Neuron (in vitro differentiated cells): ENCODE data around the gene KRT85.

Experiments used
- H2AFZ ChIP-seq: one replicate; pipeline ENCODE4 v1.6.1; 2013; ENCODE audit warnings: low read depth, mild to moderate bottlenecking, inconsistent platforms, low read length, moderate library complexity
- H3K27me3 ChIP-seq: one replicate; pipeline ENCODE4 v1.6.1; 2013; ENCODE audit warnings: low read length; ENCODE audit not compliant: insufficient read depth
- H3K36me3 ChIP-seq: one replicate; pipeline ENCODE4 v1.6.1; 2013; ENCODE audit warnings: low read length; ENCODE audit not compliant: insufficient read depth
- H3K4me1 ChIP-seq: one replicate; pipeline ENCODE4 v1.6.1; 2013; ENCODE audit warnings: low read length; ENCODE audit not compliant: insufficient read depth
- H3K4me3 ChIP-seq: 2 replicates; pipeline ENCODE4 v1.5.1; 2013; ENCODE audit warnings: mild to moderate bottlenecking, low read length, moderate library complexity
- H3K9me3 ChIP-seq: one replicate; pipeline ENCODE4 v1.6.1; 2013; ENCODE audit warnings: low read length

Gene KRT85

DNA sequence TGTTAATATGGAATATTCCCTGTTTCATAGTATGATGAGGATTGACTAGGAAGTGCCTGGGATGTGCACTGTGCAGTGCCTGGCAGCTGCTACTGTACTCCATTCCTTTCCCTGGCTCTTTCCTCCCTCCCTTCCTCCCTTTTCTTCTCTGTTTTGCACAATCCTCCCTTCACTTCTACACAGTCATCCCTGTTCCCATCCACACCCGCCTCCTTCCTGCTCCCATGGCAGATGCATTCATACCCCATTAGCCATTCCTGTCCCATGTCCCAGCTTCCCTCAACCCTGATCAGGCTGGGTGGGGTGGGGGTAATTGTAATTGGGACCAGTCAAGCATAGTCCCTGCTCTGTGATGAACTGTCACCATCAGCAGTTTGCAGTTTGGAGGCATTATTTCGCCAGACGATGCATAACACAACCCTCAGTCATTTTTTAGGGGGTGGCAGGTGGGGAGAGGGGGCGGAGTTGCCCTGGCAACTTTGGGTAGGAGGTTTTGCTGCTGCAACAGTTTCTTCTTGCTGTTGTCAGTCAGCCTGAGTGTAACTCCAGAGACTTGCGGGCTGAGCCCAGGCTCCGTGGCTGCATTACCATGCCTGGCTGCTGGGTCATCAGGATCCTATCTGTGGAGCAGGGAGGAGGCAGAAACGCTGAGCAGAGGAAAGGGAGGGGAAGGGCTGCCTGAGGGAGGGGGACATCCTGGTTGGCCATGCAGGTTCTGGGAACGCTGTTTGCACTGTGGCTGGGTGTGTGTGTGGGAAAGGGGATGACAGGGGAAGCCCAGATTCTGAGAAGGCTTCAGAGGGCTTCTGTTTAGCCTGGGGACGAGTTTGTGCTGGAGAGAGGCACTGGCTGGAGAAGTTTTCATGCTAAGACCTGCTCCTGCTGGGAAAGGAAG, 22.3 kb upstream of the KRT85 start:
- no peaks in the 10 kb centered on the region for H3K36me3 ChIP-seq
- no peaks in the 10 kb centered on the region for H3K9me3 ChIP-seq
- H3K27me3 ChIP-seq = peaks cover 16% of the 10 kb centered on the region
- no peak overlapping the region for H3K4me3 ChIP-seq
- no peaks in the 10 kb centered on the region for H3K4me1 ChIP-seq
- no peak overlapping the region for H2AFZ ChIP-seq

DNA sequence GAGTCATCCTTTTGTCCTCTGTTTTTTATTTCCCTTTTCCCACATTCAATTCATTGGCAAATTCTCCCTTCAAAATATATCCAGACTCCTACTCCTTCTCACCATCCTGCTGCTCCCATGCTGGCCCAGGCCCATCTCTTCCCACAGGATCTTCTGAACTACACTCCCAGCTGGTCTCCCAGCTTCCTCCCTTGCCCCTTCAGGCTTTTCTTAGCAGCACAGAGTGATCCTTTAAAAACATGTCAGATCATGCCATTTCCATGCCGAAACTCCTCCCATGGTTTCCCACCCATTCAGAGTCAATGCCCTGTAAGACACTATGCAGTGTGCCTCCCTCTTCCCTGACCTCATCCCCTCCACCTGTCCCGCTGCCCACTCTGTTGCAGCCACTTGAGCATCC, 20.6 kb upstream of the KRT85 start:
- peaks cover 16% of the 10 kb centered on the region for H3K27me3 ChIP-seq
- no peak overlapping the region for H3K4me3 ChIP-seq
- H3K4me1 ChIP-seq = no peaks in the 10 kb centered on the region
- H3K9me3 ChIP-seq = no peaks in the 10 kb centered on the region
- H2AFZ ChIP-seq = no peak overlapping the region
- H3K36me3 ChIP-seq = no peaks in the 10 kb centered on the region

DNA sequence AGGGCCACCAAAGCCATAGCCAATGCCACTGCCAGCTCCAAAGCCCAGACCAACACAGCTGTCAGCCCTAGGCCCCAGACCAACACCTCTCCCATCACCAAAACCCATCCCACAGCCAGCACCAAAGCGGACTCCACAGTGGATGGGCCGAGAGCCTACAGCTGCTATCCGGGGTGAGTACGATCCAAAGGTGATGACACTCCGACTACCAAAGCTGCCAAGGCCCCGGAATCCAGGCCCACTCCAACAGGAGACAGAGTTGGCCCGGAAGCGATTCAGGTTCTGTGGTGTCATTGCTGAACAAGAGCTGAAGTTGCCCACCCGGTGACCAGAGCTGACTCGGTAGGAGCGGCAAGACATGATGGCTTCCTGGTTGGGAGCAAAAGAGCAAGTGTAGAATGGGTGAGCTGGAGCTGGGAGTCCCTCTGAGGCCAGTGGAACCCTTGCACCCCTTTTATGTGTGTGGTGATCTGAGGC, 18.0 kb upstream of the KRT85 start, which contains the start of gene KRT84:
Gene KRT84, minus strand, starts transcription at position 427 of the 477 bp plus-strand sequence. Its CDS starts 67 bp downstream, at position 360.
- Histone ChIP-seq H3K27me3 (peaks cover 9% of the 10 kb centered on the region), H2AFZ (no peak within 1 kb of the TSS), H3K36me3 (no peaks in the 10 kb centered on the region), H3K4me1 (no peaks in the 10 kb centered on the region), H3K9me3 (no peaks in the 10 kb centered on the region), H3K4me3 (no peak within 1 kb of the TSS)

DNA sequence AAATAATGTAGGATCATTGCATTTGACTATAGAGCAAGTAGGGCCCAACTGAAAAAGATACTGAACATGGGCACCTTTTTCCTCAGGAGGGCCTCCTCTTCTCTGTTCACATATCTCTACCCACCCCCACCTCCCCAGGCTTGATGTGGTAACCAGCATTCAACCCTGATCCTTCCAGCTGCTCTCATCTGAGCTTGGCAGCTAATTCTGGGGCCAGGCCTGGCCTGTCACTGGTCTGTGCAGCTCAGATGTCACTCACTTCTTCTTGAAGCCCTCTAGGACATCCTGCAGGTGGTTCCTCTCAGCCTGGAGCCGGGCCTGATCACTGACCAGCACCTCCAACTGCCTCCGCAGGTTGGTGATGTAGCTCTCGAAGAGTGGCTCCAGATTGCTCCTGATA, 16.1 kb upstream of the KRT85 start:
- Histone ChIP-seq H3K4me1 (no peaks in the 10 kb centered on the region), H3K9me3 (no peaks in the 10 kb centered on the region), H2AFZ (no peak overlapping the region), H3K27me3 (peaks cover 8% of the 10 kb centered on the region), H3K36me3 (no peaks in the 10 kb centered on the region), H3K4me3 (no peak overlapping the region)

DNA sequence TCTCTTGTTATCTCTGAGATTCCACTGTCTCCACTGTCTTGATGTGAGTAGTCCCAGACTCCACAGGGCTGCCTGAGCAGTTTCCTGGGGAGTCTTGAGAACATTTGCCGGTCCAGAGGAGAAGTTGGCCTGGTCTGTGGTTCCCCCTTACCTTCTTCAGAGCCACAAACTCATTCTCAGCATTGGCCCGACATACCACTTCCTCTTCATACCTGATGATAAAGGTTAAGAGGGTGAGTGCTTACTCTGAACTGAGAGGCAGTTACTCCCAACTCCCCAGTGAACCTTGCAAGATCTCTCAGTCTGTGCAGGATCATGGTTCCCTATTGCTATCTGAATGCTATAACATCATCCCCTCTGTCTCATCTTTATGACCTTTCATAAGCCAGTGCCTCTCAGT, 15.6 kb upstream of the KRT85 start:
- H3K27me3 ChIP-seq = peaks cover 3% of the 10 kb centered on the region
- H3K9me3 ChIP-seq = no peaks in the 10 kb centered on the region
- H3K36me3 ChIP-seq = no peaks in the 10 kb centered on the region
- no peak overlapping the region for H3K4me3 ChIP-seq
- H2AFZ ChIP-seq = no peak overlapping the region
- H3K4me1 ChIP-seq = no peaks in the 10 kb centered on the region

DNA sequence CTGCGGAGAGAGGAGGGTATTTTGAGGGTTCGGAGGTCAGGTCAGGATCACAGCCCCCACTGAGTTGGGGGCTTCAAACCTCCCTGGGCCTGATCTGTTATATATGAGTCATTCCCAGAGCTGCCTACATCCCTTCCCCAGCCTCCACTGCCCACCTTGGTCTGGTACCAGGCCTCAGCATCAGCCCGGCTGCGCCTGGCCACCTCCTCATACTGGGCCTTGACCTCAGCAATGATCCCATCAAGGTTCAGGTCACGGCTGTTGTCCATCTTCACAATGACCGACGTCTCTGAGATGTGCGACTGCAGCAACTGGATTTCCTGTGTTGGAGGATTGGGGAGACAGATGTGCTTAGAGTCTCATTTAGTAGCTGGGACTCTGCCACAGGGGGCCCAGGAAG, 13.9 kb upstream of the KRT85 start:
- Histone ChIP-seq H3K27me3 (peaks cover 3% of the 10 kb centered on the region), H3K4me3 (no peak overlapping the region), H2AFZ (no peak overlapping the region), H3K9me3 (no peaks in the 10 kb centered on the region), H3K4me1 (no peaks in the 10 kb centered on the region), H3K36me3 (no peaks in the 10 kb centered on the region)

DNA sequence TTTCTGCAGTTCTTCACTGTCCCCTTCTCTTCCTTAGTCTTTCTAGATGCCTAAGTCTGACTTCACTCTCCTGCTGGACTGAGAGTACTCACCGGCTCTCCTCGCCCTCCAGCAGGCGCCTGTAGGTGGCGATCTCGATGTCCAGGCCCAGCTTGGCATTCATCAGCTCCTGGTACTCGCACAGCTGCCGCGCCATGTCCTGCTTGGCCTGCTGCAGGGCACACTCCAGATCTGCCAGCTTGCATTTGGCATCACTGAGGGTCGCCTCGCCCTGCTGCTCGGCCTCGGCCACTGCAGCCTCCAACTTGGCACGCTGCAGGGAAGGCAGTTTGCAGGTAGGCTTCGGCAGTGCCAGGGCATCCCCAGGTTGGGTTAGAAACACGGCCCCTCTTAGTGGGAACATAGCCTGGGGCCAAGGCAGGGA, 13.0 kb upstream of the KRT85 start:
- Histone ChIP-seq H3K27me3 (peaks cover under 1% of the 10 kb centered on the region), H3K36me3 (no peaks in the 10 kb centered on the region)

DNA sequence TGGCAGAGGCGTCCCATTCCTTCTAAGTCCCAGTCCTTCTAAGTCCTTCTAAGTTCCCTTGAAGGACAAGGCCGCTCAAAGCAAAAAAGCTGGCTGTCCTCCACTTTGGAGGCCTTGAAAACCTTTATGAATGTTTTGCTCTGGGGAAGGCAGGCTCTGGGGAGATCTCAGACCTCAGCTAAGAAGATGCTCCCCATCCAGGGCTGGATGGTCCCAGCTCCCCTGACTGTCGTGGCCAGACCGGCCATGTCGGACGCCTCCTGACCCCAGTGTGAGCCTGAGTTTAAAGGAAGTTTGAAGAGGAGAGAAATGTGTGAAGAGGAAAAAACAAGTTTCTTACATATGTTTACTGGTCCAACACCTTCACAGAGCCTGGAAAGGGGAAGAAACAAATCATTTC, 12.3 kb upstream of the KRT85 start:
- no peaks in the 10 kb centered on the region for H3K36me3 ChIP-seq
- H2AFZ ChIP-seq = no peak overlapping the region
- H3K27me3 ChIP-seq = no peaks in the 10 kb centered on the region
- no peak overlapping the region for H3K4me3 ChIP-seq
- H3K9me3 ChIP-seq = no peaks in the 10 kb centered on the region
- no peaks in the 10 kb centered on the region for H3K4me1 ChIP-seq

More for the DNA sequence above, 13.0 kb upstream of the KRT85 start:
- Histone ChIP-seq H3K4me3 (no peak overlapping the region), H3K4me1 (no peaks in the 10 kb centered on the region), H2AFZ (no peak overlapping the region), H3K9me3 (no peaks in the 10 kb centered on the region)

DNA sequence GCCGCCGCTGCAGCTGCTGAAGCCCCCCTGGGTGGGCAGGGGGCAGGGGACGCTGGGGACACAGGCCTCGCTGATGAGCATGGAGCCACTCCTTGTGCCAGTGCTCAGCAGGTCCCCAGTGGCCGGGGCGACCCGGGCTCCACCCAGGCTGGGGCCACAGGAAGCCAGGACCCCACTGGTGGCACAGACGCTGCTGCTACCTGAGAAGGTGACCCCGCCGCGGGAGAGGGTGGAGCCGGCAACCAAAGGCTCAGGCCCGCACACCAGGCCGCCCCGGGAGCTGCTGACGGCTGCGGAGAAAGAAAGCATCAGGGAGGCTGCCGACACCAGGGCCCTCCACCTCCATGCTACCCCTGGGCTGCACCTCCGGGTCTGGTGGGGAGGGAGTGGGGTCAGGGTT, 10.8 kb upstream of the KRT85 start:
- Histone ChIP-seq H3K4me3 (no peak overlapping the region), H2AFZ (no peak overlapping the region), H3K27me3 (no peaks in the 10 kb centered on the region), H3K4me1 (no peaks in the 10 kb centered on the region), H3K9me3 (no peaks in the 10 kb centered on the region), H3K36me3 (no peaks in the 10 kb centered on the region)

DNA sequence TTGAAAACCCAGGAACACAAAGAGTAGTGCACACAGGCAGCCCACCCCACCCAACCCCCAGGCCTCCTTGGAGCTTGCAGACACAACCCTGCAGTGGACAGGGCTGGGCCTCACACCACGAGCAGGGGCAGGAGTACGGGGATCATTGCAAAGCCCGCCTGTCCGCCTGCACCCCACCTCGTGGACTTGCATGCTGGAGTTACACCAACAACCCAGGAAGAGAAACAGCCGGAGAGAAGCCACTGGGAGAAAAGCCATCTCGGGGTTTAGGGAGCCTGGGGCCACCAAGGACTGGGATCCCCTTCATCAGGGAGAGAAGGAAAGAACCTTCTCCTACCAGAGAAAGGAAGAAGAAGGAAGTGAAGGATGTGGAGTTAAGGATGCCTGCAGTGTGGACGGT, 10.0 kb upstream of the KRT85 start:
- Histone ChIP-seq H3K9me3 (no peaks in the 10 kb centered on the region), H3K4me3 (no peak overlapping the region)

DNA sequence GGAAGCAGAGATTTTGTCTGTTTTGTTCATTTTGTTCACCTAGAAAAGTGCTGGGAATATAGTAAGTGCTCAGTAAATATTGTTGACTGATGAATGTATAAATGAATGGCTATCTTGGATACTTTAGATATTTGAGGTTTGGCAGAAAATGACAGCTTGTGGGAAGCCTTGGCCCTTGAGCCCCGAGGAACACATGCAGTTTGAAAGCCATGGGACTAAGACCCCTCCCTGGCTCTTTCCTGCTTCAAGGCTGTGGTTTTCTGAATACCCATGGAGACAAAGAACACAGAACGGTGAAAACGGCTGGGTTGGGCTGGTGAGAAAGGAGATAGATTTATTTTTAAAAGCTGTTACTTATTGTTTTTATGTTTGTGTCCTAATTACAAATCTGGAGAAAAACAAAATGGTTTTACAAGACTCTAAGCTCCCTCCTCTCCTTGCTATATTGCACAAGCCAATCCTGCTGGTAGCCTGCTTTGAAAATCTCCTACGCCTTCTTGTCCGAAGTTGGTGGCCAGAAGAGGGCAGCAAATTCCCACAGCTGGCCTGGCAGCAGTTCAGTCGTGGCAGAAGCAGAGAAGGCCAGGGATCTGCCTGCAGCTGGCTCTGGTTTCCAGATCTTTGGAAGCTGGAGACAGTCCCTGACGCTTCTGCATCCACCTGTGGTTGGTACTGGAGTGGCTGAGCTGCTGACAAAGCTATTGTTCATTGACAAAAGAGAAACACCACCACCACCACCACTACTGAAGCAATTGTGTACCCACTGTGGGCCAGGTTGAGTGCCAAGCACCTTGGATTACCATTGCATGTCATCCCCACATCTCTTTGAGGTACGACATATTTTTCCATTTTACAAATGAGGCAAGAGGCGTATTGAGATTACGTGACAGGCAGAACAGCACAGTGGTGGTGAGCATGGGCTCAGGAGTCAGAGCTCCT, 5.2 kb upstream of the KRT85 start:
- H3K4me3 ChIP-seq = no peak overlapping the region
- no peaks in the 10 kb centered on the region for H3K27me3 ChIP-seq
- H3K36me3 ChIP-seq = no peaks in the 10 kb centered on the region
- H3K4me1 ChIP-seq = no peaks in the 10 kb centered on the region
- H2AFZ ChIP-seq = no peak overlapping the region
- no peaks in the 10 kb centered on the region for H3K9me3 ChIP-seq

More for the DNA sequence above, 10.0 kb upstream of the KRT85 start:
- Histone ChIP-seq H2AFZ (no peak overlapping the region), H3K27me3 (no peaks in the 10 kb centered on the region), H3K36me3 (no peaks in the 10 kb centered on the region), H3K4me1 (no peaks in the 10 kb centered on the region)

DNA sequence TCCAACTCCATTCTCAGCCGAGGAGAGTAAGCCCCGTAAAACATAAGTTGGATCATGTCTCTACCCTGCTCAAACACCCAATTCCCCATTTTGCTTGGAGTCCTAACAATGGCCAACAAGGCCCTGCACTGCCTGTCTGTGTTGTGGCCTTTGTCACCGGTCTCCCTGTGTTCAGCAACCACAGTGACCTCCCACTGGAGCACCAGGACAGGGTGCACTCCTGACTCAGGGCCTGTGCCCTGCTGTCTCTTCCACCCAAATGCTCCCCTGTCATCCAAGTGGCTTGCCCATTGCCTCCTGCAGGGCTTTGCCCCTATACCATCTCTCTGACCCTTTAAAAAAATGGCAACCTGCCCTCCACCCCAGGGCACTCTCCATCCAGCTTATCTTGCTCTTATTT, 4.4 kb upstream of the KRT85 start:
- H2AFZ ChIP-seq = no peak overlapping the region
- H3K27me3 ChIP-seq = peaks cover 1% of the 10 kb centered on the region
- no peak overlapping the region for H3K4me3 ChIP-seq
- H3K9me3 ChIP-seq = no peaks in the 10 kb centered on the region
- H3K36me3 ChIP-seq = no peaks in the 10 kb centered on the region
- H3K4me1 ChIP-seq = no peaks in the 10 kb centered on the region
